ENCODE measurements around the gene ATP7B.
"Not testable (repeated sequence)": the region's sequence is repeated elsewhere in the genome, so short reads cannot be mapped to it uniquely, and the experiment has no call there.

Gene ATP7B

DNA sequence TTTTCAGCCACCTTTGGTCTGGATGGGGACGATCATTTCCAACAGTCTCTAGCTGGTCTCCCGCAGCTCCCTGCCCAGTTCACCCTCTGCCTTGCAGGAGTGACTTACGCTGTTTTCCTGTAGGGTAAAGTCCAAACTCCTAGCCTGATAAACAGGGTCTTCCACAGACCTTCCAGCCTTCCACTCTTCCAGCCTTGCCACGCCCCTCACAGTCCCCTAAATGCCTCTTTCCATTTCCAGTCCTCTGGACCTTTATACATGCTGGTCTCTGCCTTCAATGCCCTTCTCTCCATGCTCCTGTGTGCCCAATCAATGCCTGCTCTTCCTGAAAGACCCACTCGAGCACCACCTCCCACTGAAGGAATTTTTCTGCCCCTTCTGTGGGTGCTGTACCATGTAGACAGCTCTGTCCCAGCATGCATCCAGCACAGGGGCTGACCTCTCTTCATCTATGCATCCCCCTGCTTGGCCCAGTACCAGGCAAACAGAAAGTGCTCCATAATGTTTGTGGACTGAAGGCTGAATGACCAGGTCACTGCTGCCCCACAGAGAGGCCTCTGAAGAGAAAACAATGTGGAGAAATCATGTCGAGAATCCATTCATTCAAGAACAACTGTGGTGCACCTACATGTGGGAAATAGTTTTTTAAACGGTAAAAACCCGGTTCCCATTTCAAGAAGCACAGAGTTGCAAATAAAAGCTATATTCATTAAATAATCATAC lies 4.6 kb downstream of the ATP7B start:
- DNase-seq (ENCODE audit: low spot score), result no peak

DNA sequence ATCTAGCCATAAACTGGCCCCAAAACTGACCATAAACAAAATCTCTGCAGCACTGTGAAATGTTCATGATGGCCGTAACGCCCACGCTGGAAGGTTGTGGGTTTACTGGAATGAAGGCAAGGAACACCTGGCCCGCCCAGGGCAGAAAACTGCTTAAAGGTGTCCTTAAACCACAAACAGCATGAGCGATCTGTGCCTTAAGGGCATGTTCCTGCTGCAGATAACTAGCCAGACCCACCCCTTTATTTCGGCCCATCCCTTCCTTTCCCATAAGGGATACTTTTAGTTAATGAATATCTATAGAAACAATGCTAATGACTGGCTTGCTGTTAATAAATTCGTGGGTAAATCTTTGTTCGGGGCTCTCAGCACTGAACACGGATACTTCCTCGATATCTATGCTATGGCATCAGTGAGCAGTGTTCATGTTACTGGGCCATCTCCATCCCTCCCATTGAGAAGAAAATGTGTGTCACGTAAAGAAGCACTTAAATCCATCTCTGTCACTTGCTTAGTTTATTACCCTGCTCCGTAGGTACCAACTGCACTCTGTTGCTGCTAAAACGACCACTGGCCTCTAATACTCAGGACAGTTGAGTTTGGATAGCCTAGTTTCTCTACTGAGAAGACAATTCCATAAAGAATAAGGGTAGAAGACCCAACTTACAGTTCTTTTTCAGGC lies 5.3 kb downstream of the ATP7B start:
- DNase-seq (ENCODE audit: low spot score), result no peak

DNA sequence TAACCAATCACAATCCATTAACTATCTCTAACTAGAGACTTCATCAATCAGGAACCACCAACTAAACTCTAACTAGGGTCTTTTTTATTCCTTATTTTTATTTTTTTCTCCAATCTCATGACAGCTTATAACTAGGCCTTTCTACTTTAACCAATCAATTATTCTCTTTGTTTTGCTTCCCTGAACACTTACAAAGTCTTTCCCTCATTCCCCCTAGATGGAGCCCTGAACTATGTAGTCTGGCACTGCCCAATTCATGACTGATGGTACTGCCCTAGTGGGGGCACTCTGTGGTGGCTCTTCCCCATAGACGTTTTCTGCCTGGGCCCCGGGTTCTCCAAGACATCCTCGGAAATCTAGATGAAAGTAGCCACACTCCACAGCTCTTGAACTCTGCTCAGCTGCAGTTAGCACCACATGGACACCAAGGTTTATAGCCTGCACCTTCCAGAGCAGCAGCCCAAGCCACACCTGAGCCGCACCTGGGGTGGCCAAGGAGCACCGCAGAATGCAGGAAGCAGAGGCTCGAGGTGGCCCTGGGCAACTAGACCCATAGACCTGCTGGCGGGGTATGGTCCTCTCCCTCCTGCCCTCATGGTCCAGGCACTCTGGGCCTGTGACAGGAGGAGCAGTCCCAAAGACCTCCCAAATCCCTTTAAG lies 6.6 kb downstream of the ATP7B start:
- DNase-seq (ENCODE audit: low spot score), result no peak

DNA sequence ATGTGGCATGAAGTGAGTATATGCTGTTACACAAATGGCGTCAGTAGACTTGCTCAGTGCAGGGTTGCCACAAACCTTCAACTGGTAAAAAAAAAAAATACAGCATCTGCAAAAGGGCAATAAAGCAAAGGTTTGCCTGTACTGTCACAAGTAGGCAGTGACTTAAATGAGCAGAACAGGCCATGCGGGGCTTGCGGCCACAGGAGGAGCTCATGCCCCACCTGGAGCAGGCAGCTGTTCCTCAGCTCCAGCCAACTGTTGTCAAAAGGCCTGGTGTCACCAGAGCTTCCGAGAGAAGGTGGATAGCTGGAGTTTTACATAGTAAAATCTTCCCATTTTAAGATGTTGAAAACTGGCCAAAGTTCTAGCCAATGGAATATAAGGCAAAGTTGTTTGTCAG lies 7.7 kb downstream of the ATP7B start:
- no peak for DNase-seq (ENCODE audit: low spot score)

DNA sequence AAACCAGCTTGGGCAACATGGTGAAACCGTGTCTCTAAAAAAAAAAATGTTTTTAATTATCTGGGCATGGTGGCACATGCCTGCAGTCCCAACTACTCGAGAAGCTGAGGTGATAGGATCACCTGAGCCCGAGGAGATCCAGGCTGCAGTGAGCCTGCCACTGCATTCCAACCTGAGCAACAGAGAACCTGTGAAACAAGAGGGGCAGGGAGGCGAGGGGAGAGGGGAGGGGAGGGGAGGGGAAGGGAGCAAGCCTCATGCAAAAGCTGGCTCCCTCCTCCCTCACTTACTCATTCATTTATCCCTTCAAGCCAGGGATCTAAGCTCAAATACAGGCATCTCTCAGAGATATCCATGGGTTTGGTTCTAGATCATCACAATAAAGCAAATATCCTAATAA lies 8.9 kb downstream of the ATP7B start:
- no peak for DNase-seq (ENCODE audit: low spot score)

DNA sequence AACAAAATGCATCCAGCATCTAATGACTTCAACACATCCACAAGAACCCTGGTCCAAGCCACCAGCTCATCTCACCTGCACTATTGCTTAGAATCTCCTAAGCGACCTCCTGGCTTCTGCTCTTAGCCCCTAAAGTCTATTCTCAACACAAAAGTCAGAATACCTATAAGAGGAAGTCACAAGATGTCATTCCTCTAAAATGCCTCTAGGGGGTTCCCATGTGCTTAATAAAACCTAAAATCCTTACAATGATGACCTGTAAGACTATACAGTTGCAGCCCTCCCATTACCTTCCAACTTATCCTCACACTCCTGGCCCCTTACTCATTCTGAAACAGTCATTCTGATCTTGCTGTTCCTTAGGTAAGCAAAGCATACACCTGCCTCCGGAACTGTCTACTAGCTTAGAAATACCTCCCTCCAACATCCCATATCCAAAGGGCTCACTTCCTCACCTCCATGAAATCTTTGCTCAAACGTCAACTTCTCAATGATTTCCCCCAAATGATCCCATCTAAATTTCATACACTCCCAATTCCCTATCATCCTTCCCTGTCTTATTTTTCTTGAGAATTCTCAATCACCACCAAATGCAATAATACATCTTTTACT lies 10.0 kb downstream of the ATP7B start:
- DNase-seq (ENCODE audit: low spot score), result no peak

DNA sequence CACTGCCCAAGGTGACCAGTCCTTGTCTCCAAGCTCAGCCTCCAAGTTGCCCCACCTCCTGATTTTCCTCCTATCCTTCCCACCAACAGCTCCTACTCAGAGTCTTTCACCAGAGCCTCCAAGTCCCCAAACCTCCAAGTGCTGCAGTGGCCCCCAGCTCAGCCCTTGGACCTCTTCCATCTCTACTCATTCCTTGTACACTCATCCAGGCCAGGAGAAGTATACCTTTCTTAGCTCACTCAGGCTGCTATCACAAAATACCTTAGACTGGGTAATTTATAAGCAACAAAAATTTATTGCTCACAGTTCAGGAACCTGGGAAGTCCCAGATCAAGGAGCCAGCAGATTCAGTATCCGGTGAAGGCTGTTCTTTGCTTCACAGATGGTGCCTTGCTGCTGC lies 11.3 kb downstream of the ATP7B start:
- DNase-seq (ENCODE audit: low spot score), result no peak

DNA sequence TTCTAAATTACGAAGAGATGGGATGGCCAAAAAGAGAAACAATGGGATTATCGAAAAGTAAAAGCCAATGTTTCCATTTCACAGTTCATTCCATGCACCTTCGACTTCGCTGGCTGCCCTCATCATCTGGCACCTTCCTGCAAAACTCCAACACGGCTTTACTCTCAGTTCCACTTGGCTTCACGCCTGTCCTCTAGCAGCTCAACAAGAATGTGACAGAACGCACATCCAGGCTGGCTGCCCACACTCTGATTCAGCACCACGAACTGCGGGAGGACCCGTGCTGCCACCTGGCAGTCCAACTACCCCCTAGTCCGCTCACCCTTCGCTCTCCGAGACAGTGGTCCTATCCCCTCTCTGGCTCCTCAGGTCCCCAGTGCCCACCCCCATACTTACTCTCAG lies 11.7 kb downstream of the ATP7B start:
- no peak for DNase-seq (ENCODE audit: low spot score)

DNA sequence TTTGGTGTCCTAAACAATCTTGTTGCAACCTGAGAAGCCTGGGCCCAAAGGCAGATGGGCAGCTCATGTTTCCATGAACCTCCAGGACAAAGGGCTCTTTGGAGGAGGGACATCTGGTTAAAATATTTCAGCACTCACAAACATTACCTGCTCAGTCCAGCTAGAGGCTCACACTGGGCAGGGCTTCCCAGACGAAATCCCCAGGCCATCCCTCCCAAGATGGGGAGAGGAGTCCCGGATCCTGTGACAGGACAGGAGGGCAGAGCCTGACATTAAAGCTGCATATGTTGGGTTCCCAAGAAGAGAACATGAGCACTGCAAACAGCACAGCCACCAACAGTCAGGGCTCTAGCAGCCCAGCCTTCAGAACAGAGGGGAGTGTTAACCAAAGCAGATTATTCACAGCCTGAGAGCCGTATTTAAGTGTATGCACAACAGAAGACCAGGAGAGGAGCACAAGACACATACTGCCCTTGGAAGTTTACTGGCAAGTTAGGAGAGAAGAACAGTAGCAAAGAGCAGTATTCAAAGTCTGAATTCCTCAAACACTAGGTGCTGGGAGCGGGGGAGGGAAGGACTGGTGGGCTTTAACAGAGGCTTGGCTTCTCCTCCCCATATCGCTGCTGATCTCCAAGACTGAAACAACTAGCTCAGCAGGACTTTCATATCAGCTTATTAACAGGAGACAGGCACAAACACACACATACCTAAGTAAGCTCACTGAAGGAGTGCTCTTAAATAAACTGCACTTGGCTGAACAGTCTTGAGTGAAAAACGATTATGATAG lies 12.3 kb downstream of the ATP7B start:
- no peak for DNase-seq (ENCODE audit: low spot score)

DNA sequence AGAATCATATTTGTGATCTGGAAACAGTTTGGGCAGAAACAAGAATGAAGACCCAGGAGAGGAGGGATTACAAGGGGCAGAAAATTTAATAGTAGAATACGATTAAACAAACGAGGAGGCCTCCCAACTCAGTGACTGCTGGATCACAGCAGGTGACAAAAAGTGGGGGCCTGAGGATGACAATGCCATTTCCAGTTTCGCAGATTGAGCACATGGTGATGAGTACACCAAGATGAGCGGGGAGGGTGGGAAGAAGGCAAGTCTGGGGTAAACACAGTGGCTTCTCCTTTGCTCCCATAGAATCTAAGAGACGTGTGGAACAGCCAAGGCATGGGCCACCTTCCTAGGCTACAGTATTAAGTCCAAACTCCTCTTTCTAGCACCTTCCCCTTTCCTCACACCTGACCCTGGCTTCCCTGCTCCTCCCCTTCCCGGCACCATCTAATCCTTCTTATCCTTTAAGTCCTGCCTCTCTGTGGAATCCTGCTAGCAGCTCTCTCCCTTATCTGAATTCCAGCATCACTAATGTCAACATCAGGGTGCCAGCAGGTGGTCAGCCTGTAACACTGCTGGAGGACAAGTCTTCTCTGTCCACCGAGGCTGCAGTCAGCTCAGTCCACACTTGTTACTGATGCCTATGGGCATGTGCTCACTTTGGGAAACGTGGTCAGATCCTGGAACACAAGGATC lies 13.5 kb downstream of the ATP7B start:
- no peak for DNase-seq (ENCODE audit: low spot score)

DNA sequence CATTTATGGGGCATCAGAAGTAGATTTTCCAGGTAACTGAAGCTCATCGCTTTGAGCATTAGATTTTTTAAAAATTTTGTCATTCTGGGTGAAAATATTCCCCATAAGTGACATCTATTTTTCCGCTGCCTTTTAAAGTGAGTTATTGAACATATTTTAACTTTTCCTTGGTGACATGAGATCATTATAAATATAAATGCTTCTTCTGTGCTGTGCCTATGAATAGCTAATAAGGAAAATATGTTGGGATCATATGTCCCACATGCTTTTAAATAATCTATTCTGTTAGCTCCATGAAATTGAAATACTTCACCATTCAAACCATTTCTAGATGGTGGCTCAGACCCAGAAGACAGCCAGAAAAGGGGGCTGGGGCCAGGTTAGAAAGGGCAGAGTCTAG lies 14.1 kb downstream of the ATP7B start:
- DNase-seq (ENCODE audit: low spot score), result no peak

DNA sequence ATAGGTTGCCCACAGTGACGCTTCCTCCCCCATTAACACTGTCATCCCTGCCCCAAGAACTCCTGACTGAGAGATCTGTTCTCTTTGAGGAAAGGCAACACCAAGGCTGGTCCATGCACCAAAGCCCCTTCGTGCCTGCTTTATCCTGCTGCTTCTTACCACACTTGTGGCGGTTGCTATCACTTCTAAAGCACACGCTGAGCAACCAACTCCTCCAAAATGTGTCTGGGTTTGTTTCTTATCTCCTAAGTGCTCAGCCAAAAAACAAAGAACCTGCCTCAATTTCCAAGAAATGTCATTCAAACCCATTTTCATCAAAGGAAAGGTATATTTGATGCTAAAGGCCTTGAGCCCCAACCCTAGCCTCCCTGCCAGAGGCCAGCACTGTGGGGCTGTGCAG lies 14.6 kb downstream of the ATP7B start:
- no peak for DNase-seq (ENCODE audit: low spot score)

DNA sequence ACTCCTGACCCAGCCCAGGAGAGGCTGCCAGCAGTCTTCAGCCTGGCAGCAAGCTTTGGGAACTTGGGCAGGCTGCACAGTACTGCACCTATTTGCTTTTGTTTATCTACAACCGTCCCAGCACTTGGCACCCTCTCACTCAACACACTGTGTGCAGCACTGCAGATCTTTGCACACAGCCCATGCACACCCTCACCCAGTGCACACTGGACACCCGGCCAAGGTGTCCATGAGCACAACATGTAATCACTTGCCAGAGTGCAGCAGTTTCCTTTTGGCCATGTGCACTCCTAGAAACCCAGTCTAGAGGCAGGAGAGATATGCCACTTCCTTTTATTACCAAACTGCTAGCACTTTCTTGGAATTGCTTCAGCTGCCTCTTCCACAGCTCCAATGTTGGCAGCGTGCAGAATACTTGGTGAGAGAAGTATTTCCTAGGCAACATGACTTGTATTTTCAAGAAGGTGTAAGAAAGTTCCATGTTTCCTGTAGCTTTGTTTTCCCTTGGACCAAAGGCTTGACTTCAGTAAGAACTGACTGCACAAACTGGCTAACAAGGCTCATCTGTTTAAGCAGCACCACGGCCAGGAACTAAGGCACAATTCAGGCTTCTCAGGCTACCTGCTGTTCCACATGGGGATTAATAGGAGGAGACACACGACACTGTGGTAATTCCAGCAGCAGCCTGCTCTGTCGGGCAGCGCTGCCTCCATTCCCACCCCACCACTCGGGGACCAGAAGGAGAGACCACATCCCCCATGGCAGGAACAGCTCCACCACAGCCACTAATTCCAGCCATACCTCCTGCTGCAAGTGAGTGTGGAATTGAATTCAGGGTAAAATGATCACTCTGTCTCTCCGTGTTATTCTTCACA lies 15.3 kb downstream of the ATP7B start:
- no peak for DNase-seq (ENCODE audit: low spot score)

DNA sequence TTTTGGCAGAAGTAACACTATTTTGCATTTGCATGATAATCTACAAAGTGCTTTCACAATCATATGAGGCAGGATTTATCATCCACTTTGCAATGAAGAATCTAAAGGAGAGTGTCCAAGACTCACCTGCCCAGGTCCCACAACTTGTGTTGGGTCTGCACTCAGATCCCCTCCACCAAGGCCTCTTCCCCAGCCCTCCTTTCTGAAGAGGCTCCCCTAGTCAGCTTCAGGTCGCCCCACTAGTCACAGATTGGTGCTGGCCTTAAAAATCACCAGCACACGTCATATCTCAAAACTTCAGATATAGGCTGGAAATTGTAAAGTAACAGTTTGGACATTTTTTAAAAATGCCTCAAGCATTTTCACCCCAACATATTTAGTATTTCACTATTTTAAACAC lies 17.5 kb downstream of the ATP7B start:
- DNase-seq (ENCODE audit: low spot score), result no peak

DNA sequence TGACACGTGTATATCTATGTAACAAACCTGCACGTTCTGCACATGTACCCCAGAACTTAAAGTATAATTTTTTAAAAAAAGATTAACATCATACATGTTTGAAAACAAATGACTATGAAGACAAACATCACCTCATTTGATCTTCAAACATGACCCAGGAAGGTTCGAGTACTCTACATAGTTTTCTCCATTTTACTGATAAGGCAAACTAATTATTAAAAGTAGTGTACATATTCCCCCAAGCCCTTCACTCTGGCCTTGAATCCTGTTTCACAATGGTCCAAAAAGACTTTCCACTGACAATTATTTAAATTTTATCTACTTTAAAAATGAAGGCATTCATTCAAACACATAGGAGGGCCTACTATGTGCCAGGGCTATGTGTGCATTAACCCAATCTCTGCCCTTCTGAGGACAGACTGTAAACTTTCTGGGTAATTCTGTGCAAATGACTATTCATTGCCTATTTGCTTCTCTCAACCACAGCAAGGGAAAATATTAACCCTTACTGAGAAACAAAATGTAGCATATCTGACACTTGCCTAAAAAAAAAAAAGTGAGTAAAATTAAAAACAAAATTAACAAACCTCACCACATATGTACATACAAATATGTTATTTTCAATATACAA lies 22.1 kb downstream of the ATP7B start:
- no peak for DNase-seq (ENCODE audit: low spot score)

DNA sequence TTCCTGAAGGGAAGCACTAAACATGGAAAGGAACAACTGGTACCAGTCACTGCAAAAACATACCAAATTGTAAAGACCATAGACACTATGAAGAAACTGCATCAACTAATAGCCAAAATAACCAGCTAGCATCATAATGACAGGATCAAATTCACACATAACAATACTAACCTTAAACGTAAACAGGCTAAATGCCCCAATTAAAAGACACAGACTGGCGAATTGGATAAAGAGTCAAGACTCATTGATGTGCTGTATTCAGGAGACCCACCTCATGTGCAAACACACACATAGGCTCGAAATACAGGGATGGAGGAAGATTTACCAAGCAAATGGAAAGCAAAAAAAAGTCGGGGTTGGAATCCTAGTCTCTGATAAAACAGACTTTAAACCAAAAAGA lies 26.3 kb downstream of the ATP7B start:
- not testable (repeated sequence) for DNase-seq (ENCODE audit: low spot score)

DNA sequence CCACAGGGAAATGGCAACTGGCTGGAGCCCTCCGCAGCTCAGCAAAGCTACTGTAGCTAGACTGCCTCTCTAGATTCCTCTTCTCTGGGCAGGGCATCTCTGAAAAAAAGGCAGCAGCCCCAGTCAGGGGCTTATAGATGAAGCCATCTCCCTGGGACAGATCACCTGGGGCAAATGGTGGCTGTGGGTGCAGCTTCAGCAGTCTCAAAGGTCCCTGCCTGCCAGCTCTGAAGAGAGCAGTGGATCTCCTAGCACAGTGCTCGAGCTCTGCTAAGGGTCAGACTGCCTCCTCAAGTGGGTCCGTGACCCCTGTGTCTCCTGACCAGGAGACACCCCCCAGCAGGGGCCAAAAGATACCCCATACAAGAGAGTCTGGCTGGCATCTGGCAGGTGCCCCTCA lies 28.0 kb downstream of the ATP7B start:
- DNase-seq (ENCODE audit: low spot score), result not testable (repeated sequence)

DNA sequence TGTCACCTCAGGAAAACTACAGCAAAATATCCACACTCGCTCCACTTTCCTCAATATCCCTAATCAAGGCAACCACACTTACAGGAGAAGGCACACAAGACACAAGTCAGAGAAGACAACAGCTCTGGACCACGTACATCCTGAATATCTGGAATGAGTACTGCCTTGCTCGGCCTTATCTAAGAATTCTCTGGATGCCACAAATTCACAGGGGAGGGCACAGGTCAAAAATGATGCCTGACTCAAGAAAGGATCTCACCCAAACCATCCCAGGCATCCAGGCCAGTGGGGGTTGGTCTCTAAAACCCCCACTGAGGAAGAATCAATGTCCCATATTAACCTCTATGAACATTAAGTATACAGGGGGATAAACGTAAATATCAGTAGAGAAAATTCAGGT lies 29.9 kb downstream of the ATP7B start:
- no peak for DNase-seq (ENCODE audit: low spot score)

DNA sequence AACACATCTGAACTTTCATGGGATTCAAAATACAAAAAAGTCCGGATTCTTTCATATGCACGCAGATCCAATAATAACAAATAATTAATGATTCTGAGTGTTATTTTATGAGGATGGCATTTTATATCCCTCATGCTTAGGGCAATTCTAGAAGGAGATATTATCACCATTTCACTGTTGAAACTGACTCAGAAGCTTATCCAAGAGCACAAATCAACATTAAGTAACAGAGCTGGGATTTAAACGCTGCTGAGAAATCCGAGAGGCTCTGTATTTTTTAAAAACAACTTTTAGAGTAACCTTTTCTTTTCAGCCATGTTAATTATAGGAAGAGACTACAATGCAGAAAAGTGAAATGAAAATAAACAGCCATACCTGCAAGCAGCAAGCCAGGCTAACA lies 30.3 kb downstream of the ATP7B start:
- DNase-seq (ENCODE audit: low spot score), result no peak

All from left forelimb (tissue), 1 donor.